Measurements from ENCODE around the gene LTBP3. TPM values are rescaled to one million over a fixed set of nuclear protein-coding genes. Genes with fewer than 3 reads are reported as not detected.

The LTBP3 gene
- total RNA-seq, 1 donor from 2014 or later = 22.5 TPM

GRCh38 chr11:65537296-65537597, 20.9 kb downstream of the LTBP3 start:
- no peak overlapping the region for H3K27ac Mint-ChIP-seq (ENCODE audit: unreplicated experiment)
- peaks cover 4% of the 10 kb centered on the region for H3K4me1 Mint-ChIP-seq
- TF ChIP-seq CTCF (conservative IDR thresholded peaks at IDR 0.05) = no peak
- H3K9me3 Mint-ChIP-seq = no peaks in the 10 kb centered on the region
- DNase-seq (ENCODE audit: low read depth, low spot score) = no peak
- H3K4me3 Mint-ChIP-seq = peak overlapping the region; percentile 59
- H3K36me3 Mint-ChIP-seq (ENCODE audit: low read depth) = peaks cover 8% of the 10 kb centered on the region
- H3K27me3 Mint-ChIP-seq (ENCODE audit: low read depth) = peaks cover 51% of the 10 kb centered on the region

GRCh38 chr11:65536412-65537295, 21.5 kb downstream of the LTBP3 start:
- DNase-seq (ENCODE audit: low read depth, low spot score) = no peak
- peaks cover 8% of the 10 kb centered on the region for H3K36me3 Mint-ChIP-seq (ENCODE audit: low read depth)
- H3K9me3 Mint-ChIP-seq = no peaks in the 10 kb centered on the region
- H3K4me3 Mint-ChIP-seq = peak overlapping the region; percentile 38
- no peak for TF ChIP-seq CTCF (conservative IDR thresholded peaks at IDR 0.05)
- H3K4me1 Mint-ChIP-seq = no peaks in the 10 kb centered on the region
- H3K27me3 Mint-ChIP-seq (ENCODE audit: low read depth) = peaks cover 45% of the 10 kb centered on the region
- H3K27ac Mint-ChIP-seq (ENCODE audit: unreplicated experiment) = no peak overlapping the region

- TF ChIP-seq CTCF (conservative IDR thresholded peaks at IDR 0.05) = no peak
- no peak overlapping the region for H3K27ac Mint-ChIP-seq (ENCODE audit: unreplicated experiment)
- DNase-seq (ENCODE audit: low read depth, low spot score) = no peak
- peaks cover 10% of the 10 kb centered on the region for H3K36me3 Mint-ChIP-seq (ENCODE audit: low read depth)
- H3K27me3 Mint-ChIP-seq (ENCODE audit: low read depth) = peaks cover 31% of the 10 kb centered on the region
- peak overlapping the region; percentile 23 for H3K4me3 Mint-ChIP-seq
- no peaks in the 10 kb centered on the region for H3K9me3 Mint-ChIP-seq
- H3K4me1 Mint-ChIP-seq = peaks cover 2% of the 10 kb centered on the region
Measured at GRCh38 chr11:65535102-65535501, 23.1 kb downstream of the LTBP3 start.

- Mint-ChIP-seq H3K27ac (ENCODE audit: unreplicated experiment) (no peak overlapping the region), H3K4me3 (no peak overlapping the region), H3K9me3 (no peaks in the 10 kb centered on the region), H3K4me1 (peaks cover 14% of the 10 kb centered on the region), H3K27me3 (ENCODE audit: low read depth) (peaks cover 11% of the 10 kb centered on the region), H3K36me3 (ENCODE audit: low read depth) (peaks cover 10% of the 10 kb centered on the region)
- DNase-seq (ENCODE audit: low read depth, low spot score) = no peak
- TF ChIP-seq CTCF (conservative IDR thresholded peaks at IDR 0.05) = no peak
Measured at GRCh38 chr11:65532388-65533064, 25.6 kb downstream of the LTBP3 start.

- peak overlapping the region; percentile 40 for H3K4me3 Mint-ChIP-seq
- no peak overlapping the region for H3K27ac Mint-ChIP-seq (ENCODE audit: unreplicated experiment)
Measured at GRCh38 chr11:65530157-65530496, 28.0 kb downstream of the LTBP3 start.

More at GRCh38 chr11:65530157-65530496, 28.0 kb downstream of the LTBP3 start:
- Mint-ChIP-seq H3K27me3 (ENCODE audit: low read depth) (peaks cover 4% of the 10 kb centered on the region), H3K36me3 (ENCODE audit: low read depth) (peaks cover 10% of the 10 kb centered on the region), H3K9me3 (no peaks in the 10 kb centered on the region), H3K4me1 (peaks cover 19% of the 10 kb centered on the region)
- peak; percentile 49 for TF ChIP-seq CTCF (conservative IDR thresholded peaks at IDR 0.05)
- no peak for DNase-seq (ENCODE audit: low read depth, low spot score)

Data from neural crest cell (in vitro differentiated cells).